ENCODE data around the gene IGF2BP2. TPM values are rescaled to one million over a fixed set of nuclear protein-coding genes. Genes with fewer than 3 reads are reported as not detected.
A peak's percentile ranks its signal among the peaks of the same experiment; 100 is the strongest.

The IGF2BP2 gene
- total RNA-seq, 1 experiment from 2014 or later, result 133 TPM

- TF ChIP-seq ATF3 (CRISPR knock-in tag; conservative IDR thresholded peaks at IDR 0.05), result no peak
- TF ChIP-seq AFF4 (CRISPR knock-in tag; IDR thresholded peaks at IDR 0.05; ENCODE audit: borderline replicate concordance), result no peak
Measured at GRCh38 chr3:185866555-185866954, 41.7 kb upstream of the IGF2BP2 start (continued).

- ATAC-seq, result peak; percentile 85
Measured at GRCh38 chr3:185865247-185865646, 40.4 kb upstream of the IGF2BP2 start.

More at GRCh38 chr3:185865247-185865646, 40.4 kb upstream of the IGF2BP2 start:
- DNase-seq (ENCODE audit: low spot score), result no peak
- Mint-ChIP-seq H3K36me3 (no peaks in the 10 kb centered on the region), H3K27me3 (ENCODE audit: low read depth) (no peaks in the 10 kb centered on the region), H3K27ac (no peak overlapping the region), H3K9me3 (no peaks in the 10 kb centered on the region), H3K4me1 (peaks cover 9% of the 10 kb centered on the region), H3K4me3 (no peak overlapping the region)
- no peak for TF ChIP-seq CDX4 (CRISPR knock-in tag; IDR thresholded peaks at IDR 0.05; ENCODE audit: borderline replicate concordance)
- TF ChIP-seq EMX1 (CRISPR knock-in tag; IDR thresholded peaks at IDR 0.05), result no peak
- TF ChIP-seq SOX15 (CRISPR knock-in tag; IDR thresholded peaks at IDR 0.05), result no peak
- TF ChIP-seq GABPB1 (CRISPR knock-in tag; IDR thresholded peaks at IDR 0.05), result no peak
- no peak for TF ChIP-seq IRF2 (CRISPR knock-in tag; IDR thresholded peaks at IDR 0.05; ENCODE audit: borderline replicate concordance, low read depth)
- TF ChIP-seq E2F4 (CRISPR knock-in tag; IDR thresholded peaks at IDR 0.05; ENCODE audit: borderline replicate concordance, low read depth), result no peak
- no peak for TF ChIP-seq PREB (CRISPR knock-in tag; IDR thresholded peaks at IDR 0.05; ENCODE audit: borderline replicate concordance)
- no peak for TF ChIP-seq FOXP1 (CRISPR knock-in tag; IDR thresholded peaks at IDR 0.05; ENCODE audit: borderline replicate concordance)
- TF ChIP-seq NFE2L1 (CRISPR knock-in tag; IDR thresholded peaks at IDR 0.05), result no peak
- no peak for TF ChIP-seq TP53 (CRISPR knock-in tag; IDR thresholded peaks at IDR 0.05)
- TF ChIP-seq CREM (CRISPR knock-in tag; IDR thresholded peaks at IDR 0.05), result no peak
- no peak for TF ChIP-seq FOXJ3 (CRISPR knock-in tag; IDR thresholded peaks at IDR 0.05; ENCODE audit: borderline replicate concordance)
- TF ChIP-seq ZNF317 (CRISPR knock-in tag; IDR thresholded peaks at IDR 0.05; ENCODE audit: borderline replicate concordance, low read depth), result no peak
- no peak for TF ChIP-seq NR3C1 (CRISPR knock-in tag; conservative IDR thresholded peaks at IDR 0.05; ENCODE audit: low read depth)
- TF ChIP-seq STAT6 (CRISPR knock-in tag; conservative IDR thresholded peaks at IDR 0.05; ENCODE audit: low read depth), result no peak
- TF ChIP-seq SMAD3 (CRISPR knock-in tag; IDR thresholded peaks at IDR 0.05; ENCODE audit: borderline replicate concordance), result no peak
- no peak for TF ChIP-seq ZNF423 (CRISPR knock-in tag; IDR thresholded peaks at IDR 0.05)
- POLR2A ChIA-PET, result no interaction called here
- CTCF ChIA-PET, result interaction anchor here (1.2 to 1.5 kb wide), 5 partner anchors 9 to 205 kb away, joined by 4 to 6 read pairs (median 4); no protein-coding TSS in a partner anchor

Data from WTC11 (cell line).